ENCODE measurements around the gene FRAS1. TPM values are rescaled to one million over a fixed set of nuclear protein-coding genes. Genes with fewer than 3 reads are reported as not detected.

The FRAS1 gene
- total RNA-seq, 1 donor from 2014 or later: 18.9 TPM

DNA sequence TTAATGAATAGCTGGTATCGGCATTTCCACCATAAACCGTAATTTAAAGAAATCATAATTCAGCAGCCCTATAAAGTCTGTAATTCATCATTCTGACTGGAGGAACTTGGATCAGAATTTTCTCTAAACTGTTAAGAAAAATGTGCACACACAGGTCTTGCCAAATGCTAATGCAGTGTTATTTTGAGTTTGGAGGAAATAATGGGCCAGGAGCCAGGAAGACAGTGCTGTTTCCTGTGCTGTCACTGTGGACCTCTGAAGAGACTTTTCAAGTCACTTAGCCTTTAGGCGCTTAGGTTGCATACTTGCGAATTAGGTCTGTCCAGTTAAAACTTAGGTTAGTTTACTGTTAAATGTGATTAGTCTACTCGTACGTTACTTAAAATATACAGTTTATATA is 357.0 kb downstream of the FRAS1 start:
- peaks cover 3% of the 10 kb centered on the region for H3K36me3 Mint-ChIP-seq (ENCODE audit: low read depth)
- no peak overlapping the region for H3K4me3 Mint-ChIP-seq (ENCODE audit: unreplicated experiment)
- H3K27ac Mint-ChIP-seq (ENCODE audit: unreplicated experiment): no peak overlapping the region
- H3K9me3 Mint-ChIP-seq (ENCODE audit: low read depth): no peaks in the 10 kb centered on the region
- DNase-seq (ENCODE audit: low spot score): no peak
- H3K27me3 Mint-ChIP-seq (ENCODE audit: low read depth): no peaks in the 10 kb centered on the region
- TF ChIP-seq CTCF (IDR thresholded peaks at IDR 0.05): no peak
- peaks cover 9% of the 10 kb centered on the region for H3K4me1 Mint-ChIP-seq (ENCODE audit: low read depth)

DNA sequence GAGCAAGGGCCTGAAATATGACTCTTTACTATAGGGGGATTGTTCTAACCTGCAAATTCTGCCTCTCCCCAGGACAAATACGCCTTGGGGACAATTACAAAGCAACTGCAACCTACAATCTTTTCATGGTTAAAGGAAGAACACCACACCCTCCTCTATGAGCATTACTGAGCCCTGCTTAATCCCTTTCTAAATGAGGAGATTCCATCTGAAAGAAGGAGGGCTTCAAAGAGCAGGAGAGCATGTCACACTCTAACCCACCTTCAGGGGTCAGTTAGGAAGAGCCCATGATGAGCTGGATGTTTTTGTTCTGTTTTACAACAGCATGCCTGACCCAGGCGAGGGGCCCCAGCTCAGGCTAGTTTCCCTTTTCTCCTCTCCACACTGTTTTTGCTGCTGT is 360.5 kb downstream of the FRAS1 start:
- DNase-seq (ENCODE audit: low spot score): no peak
- H3K9me3 Mint-ChIP-seq (ENCODE audit: low read depth): no peaks in the 10 kb centered on the region
- H3K27me3 Mint-ChIP-seq (ENCODE audit: low read depth): no peaks in the 10 kb centered on the region
- peaks cover 13% of the 10 kb centered on the region for H3K36me3 Mint-ChIP-seq (ENCODE audit: low read depth)
- peaks cover 4% of the 10 kb centered on the region for H3K4me1 Mint-ChIP-seq (ENCODE audit: low read depth)
- TF ChIP-seq CTCF (IDR thresholded peaks at IDR 0.05): no peak
- no peak overlapping the region for H3K4me3 Mint-ChIP-seq (ENCODE audit: unreplicated experiment)
- no peak overlapping the region for H3K27ac Mint-ChIP-seq (ENCODE audit: unreplicated experiment)

DNA sequence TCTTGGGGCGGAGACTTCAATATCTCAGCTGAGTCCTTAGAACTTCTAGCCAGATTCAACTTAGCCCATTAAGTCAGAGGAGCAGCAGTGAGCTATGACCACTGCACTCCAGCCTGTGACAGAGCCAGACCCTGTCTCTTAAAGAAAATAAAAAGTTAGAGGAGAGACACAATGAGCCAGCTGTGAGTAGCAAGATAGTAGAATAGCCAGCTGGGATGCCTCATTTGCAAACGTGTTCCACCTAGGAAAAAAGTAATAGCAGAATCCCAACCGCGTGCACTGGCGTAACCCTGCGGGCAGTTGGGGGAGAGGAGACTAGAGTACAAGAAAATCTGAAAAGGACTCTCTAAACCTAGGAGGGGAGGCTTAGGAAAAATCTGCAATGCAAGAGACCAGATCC is 361.3 kb downstream of the FRAS1 start:
- no peak for TF ChIP-seq CTCF (IDR thresholded peaks at IDR 0.05)
- no peak for DNase-seq (ENCODE audit: low spot score)
- Mint-ChIP-seq H3K27me3 (ENCODE audit: low read depth) (no peaks in the 10 kb centered on the region), H3K4me3 (ENCODE audit: unreplicated experiment) (no peak overlapping the region), H3K4me1 (ENCODE audit: low read depth) (peaks cover 4% of the 10 kb centered on the region), H3K9me3 (ENCODE audit: low read depth) (no peaks in the 10 kb centered on the region), H3K36me3 (ENCODE audit: low read depth) (peaks cover 13% of the 10 kb centered on the region), H3K27ac (ENCODE audit: unreplicated experiment) (no peak overlapping the region)

GRCh38 chr4:78423790-78424189 is 366.7 kb downstream of the FRAS1 start:
- no peaks in the 10 kb centered on the region for H3K4me1 Mint-ChIP-seq (ENCODE audit: low read depth)
- H3K36me3 Mint-ChIP-seq (ENCODE audit: low read depth): peaks cover 10% of the 10 kb centered on the region

GRCh38 chr4:78424461-78424860 is 367.3 kb downstream of the FRAS1 start:
- DNase-seq (ENCODE audit: low spot score): no peak
- Mint-ChIP-seq H3K36me3 (ENCODE audit: low read depth) (peaks cover 10% of the 10 kb centered on the region), H3K4me3 (ENCODE audit: unreplicated experiment) (no peak overlapping the region), H3K27me3 (ENCODE audit: low read depth) (no peaks in the 10 kb centered on the region), H3K4me1 (ENCODE audit: low read depth) (no peaks in the 10 kb centered on the region), H3K9me3 (ENCODE audit: low read depth) (no peaks in the 10 kb centered on the region), H3K27ac (ENCODE audit: unreplicated experiment) (no peak overlapping the region)
- no peak for TF ChIP-seq CTCF (IDR thresholded peaks at IDR 0.05)

More at GRCh38 chr4:78423790-78424189, 366.7 kb downstream of the FRAS1 start:
- Mint-ChIP-seq H3K27ac (ENCODE audit: unreplicated experiment) (no peak overlapping the region), H3K4me3 (ENCODE audit: unreplicated experiment) (no peak overlapping the region), H3K9me3 (ENCODE audit: low read depth) (no peaks in the 10 kb centered on the region), H3K27me3 (ENCODE audit: low read depth) (no peaks in the 10 kb centered on the region)
- no peak for DNase-seq (ENCODE audit: low spot score)
- no peak for TF ChIP-seq CTCF (IDR thresholded peaks at IDR 0.05)
